ENCODE measurements around the gene LY6G6D.

Gene LY6G6D

GRCh38 chr6:31767096-31767645 is 52.0 kb downstream of the LY6G6D start:
- DNase-seq: no peak
